ENCODE results near the gene FCHSD2.
A peak's percentile ranks its signal among the peaks of the same experiment; 100 is the strongest.

DNA sequence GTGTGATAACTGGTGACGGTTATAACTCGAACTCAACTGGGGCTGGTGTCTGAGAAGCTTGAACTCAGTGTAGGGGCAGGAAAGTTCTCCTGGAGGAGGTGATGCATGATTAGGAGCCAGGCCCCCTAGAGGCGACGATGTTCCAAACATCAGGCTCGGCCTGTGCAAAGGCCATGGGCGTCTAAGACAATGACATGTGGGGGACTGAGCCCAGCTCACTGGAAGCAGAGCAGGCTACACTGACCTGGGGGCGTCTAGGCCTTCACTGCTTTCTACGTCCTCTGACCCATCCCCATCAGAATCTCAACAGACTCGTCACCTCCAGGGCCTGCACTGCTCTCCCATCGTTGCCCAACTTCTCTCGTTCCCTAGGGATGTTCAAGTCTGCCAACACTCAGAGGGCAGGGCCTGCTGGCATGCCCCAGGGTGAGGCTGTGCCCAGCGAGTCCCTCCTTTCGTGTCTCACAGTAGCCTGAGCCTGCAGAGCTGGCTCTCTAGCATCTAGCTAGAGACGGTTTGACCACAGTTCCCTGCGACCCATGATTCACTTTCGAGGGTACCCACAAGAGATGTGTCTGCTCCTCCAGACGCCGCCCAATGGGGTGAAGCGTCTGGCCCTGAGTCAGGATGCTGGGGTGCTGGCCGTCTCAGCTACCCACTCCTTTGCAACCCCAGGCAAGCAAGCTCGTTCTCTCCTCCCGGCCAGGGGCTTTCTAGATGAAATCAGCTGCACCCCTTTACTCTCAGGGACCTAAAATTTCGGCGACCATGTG lies 329.0 kb downstream of the FCHSD2 start:
- TF ChIP-seq, protein P1, sequence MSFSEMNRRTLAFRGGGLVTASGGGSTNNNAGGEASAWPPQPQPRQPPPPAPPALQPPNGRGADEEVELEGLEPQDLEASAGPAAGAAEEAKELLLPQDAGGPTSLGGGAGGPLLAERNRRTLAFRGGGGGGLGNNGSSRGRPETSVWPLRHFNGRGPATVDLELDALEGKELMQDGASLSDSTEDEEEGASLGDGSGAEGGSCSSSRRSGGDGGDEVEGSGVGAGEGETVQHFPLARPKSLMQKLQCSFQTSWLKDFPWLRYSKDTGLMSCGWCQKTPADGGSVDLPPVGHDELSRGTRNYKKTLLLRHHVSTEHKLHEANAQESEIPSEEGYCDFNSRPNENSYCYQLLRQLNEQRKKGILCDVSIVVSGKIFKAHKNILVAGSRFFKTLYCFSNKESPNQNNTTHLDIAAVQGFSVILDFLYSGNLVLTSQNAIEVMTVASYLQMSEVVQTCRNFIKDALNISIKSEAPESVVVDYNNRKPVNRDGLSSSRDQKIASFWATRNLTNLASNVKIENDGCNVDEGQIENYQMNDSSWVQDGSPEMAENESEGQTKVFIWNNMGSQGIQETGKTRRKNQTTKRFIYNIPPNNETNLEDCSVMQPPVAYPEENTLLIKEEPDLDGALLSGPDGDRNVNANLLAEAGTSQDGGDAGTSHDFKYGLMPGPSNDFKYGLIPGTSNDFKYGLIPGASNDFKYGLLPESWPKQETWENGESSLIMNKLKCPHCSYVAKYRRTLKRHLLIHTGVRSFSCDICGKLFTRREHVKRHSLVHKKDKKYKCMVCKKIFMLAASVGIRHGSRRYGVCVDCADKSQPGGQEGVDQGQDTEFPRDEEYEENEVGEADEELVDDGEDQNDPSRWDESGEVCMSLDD (tag by site-specific recombination; IDR thresholded peaks at IDR 0.05) = no peak
- no peak for TF ChIP-seq ZNF555 (tag by site-specific recombination; conservative IDR thresholded peaks at IDR 0.05)
- no peak for TF ChIP-seq REPIN1 (tag by site-specific recombination; IDR thresholded peaks at IDR 0.05; ENCODE audit: low read depth)
- no peak for TF ChIP-seq HOXD13 (CRISPR knock-in tag; IDR thresholded peaks at IDR 0.05; ENCODE audit: borderline replicate concordance)
- TF ChIP-seq, protein P2, sequence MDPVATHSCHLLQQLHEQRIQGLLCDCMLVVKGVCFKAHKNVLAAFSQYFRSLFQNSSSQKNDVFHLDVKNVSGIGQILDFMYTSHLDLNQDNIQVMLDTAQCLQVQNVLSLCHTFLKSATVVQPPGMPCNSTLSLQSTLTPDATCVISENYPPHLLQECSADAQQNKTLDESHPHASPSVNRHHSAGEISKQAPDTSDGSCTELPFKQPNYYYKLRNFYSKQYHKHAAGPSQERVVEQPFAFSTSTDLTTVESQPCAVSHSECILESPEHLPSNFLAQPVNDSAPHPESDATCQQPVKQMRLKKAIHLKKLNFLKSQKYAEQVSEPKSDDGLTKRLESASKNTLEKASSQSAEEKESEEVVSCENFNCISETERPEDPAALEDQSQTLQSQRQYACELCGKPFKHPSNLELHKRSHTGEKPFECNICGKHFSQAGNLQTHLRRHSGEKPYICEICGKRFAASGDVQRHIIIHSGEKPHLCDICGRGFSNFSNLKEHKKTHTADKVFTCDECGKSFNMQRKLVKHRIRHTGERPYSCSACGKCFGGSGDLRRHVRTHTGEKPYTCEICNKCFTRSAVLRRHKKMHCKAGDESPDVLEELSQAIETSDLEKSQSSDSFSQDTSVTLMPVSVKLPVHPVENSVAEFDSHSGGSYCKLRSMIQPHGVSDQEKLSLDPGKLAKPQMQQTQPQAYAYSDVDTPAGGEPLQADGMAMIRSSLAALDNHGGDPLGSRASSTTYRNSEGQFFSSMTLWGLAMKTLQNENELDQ (tag by site-specific recombination; IDR thresholded peaks at IDR 0.05; ENCODE audit: low read depth) = no peak
- TF ChIP-seq, protein P3, sequence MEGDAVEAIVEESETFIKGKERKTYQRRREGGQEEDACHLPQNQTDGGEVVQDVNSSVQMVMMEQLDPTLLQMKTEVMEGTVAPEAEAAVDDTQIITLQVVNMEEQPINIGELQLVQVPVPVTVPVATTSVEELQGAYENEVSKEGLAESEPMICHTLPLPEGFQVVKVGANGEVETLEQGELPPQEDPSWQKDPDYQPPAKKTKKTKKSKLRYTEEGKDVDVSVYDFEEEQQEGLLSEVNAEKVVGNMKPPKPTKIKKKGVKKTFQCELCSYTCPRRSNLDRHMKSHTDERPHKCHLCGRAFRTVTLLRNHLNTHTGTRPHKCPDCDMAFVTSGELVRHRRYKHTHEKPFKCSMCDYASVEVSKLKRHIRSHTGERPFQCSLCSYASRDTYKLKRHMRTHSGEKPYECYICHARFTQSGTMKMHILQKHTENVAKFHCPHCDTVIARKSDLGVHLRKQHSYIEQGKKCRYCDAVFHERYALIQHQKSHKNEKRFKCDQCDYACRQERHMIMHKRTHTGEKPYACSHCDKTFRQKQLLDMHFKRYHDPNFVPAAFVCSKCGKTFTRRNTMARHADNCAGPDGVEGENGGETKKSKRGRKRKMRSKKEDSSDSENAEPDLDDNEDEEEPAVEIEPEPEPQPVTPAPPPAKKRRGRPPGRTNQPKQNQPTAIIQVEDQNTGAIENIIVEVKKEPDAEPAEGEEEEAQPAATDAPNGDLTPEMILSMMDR (tag by site-specific recombination; IDR thresholded peaks at IDR 0.05) = peak; percentile 75
- TF ChIP-seq GLI4 (tag by site-specific recombination; IDR thresholded peaks at IDR 0.05) = no peak
- TF ChIP-seq SCRT1 (tag by site-specific recombination; IDR thresholded peaks at IDR 0.05; ENCODE audit: borderline replicate concordance) = no peak
- TF ChIP-seq ZNF596 (tag by site-specific recombination; IDR thresholded peaks at IDR 0.05) = no peak

All from HEK293 (cell line).